Naive B cell (primary cell): ENCODE results near the gene FILIP1. TPM values are rescaled to one million over a fixed set of nuclear protein-coding genes. Genes with fewer than 3 reads are reported as not detected.
A peak's percentile ranks its signal among the peaks of the same experiment; 100 is the strongest.

Experiments used
- ATAC-seq, 2 donors: fragments of 150-1000 bp; cut with Tn5 transposase; 2 replicates each; pipeline ENCODE4 v1.10.0; 2021; ENCODE audit warnings: low read depth in 2 of 2, mild to moderate bottlenecking in 2 of 2, moderate library complexity in 2 of 2
- DNase-seq: peaks from one replicate; pipeline ENCODE4 v3.0.0; 2022
- H3K27ac Mint-ChIP-seq, 6 donors: one replicate each; pipeline ENCODE4 v1.8.0; 2020 to 2022; ENCODE audit warnings: mild to moderate bottlenecking in 6 of 6, mixed read lengths in 6 of 6, moderate library complexity in 5 of 6, inconsistent platforms in 2 of 6
- H3K27me3 Mint-ChIP-seq, 3 donors: one replicate each; pipeline ENCODE4 v1.8.0; 2021 to 2022; ENCODE audit warnings: mixed read lengths in 3 of 3, mild to moderate bottlenecking in 1 of 3
- H3K36me3 Mint-ChIP-seq, 2 donors: one replicate each; pipeline ENCODE4 v1.8.0; 2020 to 2022; ENCODE audit warnings: mixed read lengths in 2 of 2, inconsistent platforms in 1 of 2, mild to moderate bottlenecking in 1 of 2
- H3K4me1 Mint-ChIP-seq, 3 donors: one replicate each; pipeline ENCODE4 v1.8.0; 2020 to 2022; ENCODE audit warnings: mixed read lengths in 3 of 3, inconsistent platforms in 1 of 3, mild to moderate bottlenecking in 1 of 3, moderate library complexity in 1 of 3
- H3K4me3 Mint-ChIP-seq, 8 donors: one replicate each; pipeline ENCODE4 v1.8.0; 2020 to 2022; ENCODE audit warnings: mild to moderate bottlenecking in 8 of 8, mixed read lengths in 8 of 8, moderate library complexity in 8 of 8, inconsistent platforms in 2 of 8
- H3K9me3 Mint-ChIP-seq, 7 donors: one replicate each; pipeline ENCODE4 v1.8.0; 2020 to 2022; ENCODE audit warnings: mixed read lengths in 7 of 7, mild to moderate bottlenecking in 5 of 7, inconsistent platforms in 2 of 7, moderate library complexity in 1 of 7
- polyA plus RNA-seq, 6 donors: library from polyadenylated mRNA; unstranded; fragments of 300-500 nt; fragmentation: Illumina TruSeq; gene quantifications; one replicate each; pipeline ENCODE4 v1.2.3, GENCODE V29; 2021; ENCODE audit warnings: low read depth in 6 of 6

Gene FILIP1
- polyA plus RNA-seq, 6 donors from 2014 or later, result not detected

GRCh38 chr6:75244063-75244584, 249.5 kb downstream of the FILIP1 start:
- peaks cover 16 to 22% (median 21%) of the 10 kb centered on the region in 3 donors for H3K27me3 Mint-ChIP-seq
- ATAC-seq (peak in 1 of 2 donors; percentile 23), DNase-seq (no peak)
- peaks cover 0 to 2% (median 0%) of the 10 kb centered on the region in 7 donors for H3K9me3 Mint-ChIP-seq
- H3K4me3 Mint-ChIP-seq, result peak overlapping the region; percentile 91 to 100 (median 98)
- H3K36me3 Mint-ChIP-seq, result peaks cover 7 to 10% of the 10 kb centered on the region in 2 donors
- H3K27ac Mint-ChIP-seq, result peak overlapping the region; percentile 99 to 100 (median 99)
- peaks cover 16 to 30% (median 19%) of the 10 kb centered on the region in 3 donors for H3K4me1 Mint-ChIP-seq

- H3K27me3 Mint-ChIP-seq, result peaks cover 16 to 22% (median 21%) of the 10 kb centered on the region in 3 donors
- peaks cover 7 to 10% of the 10 kb centered on the region in 2 donors for H3K36me3 Mint-ChIP-seq
- DNase-seq, result peak; percentile 84
- peak within 1 kb of the TSS; percentile 99 to 100 (median 99) for H3K27ac Mint-ChIP-seq
- ATAC-seq, result peak; percentile 96 to 97
- H3K4me3 Mint-ChIP-seq, result peak within 1 kb of the TSS; percentile 91 to 100 (median 98)
- H3K9me3 Mint-ChIP-seq, result peaks cover 0 to 2% (median 0%) of the 10 kb centered on the region in 7 donors
- peaks cover 16 to 30% (median 23%) of the 10 kb centered on the region in 3 donors for H3K4me1 Mint-ChIP-seq
These were observed 250.1 kb downstream of the FILIP1 start, which contains the start of gene COX7A2 for GRCh38 chr6:75243333-75244062. Gene COX7A2 (minus strand): TSS chr6:75243801. CDS start chr6:75243734, 67 bp downstream.

Other genes starting within 250 kb of the FILIP1 start
- 1,000 to 10,000 TPM in 1 of 6 donors, 100 to 1,000 TPM in 5; 776 to 1,084 (median 861) TPM for gene COX7A2, start 250.0 kb downstream of the FILIP1 start, polyA plus RNA-seq
- gene TMEM30A, start 209.0 kb downstream of the FILIP1 start, polyA plus RNA-seq, result 10 to 100 TPM; 33.5 to 45.1 (median 41.8) TPM
- 10 to 100 TPM; 48.8 to 79.7 (median 62.1) TPM for gene SENP6, start 108.1 kb upstream of the FILIP1 start, polyA plus RNA-seq